ENCODE measurements around the gene ARCN1.
"Not testable (repeated sequence)": the region's sequence is repeated elsewhere in the genome, so short reads cannot be mapped to it uniquely, and the experiment has no call there.

The ARCN1 gene

DNA sequence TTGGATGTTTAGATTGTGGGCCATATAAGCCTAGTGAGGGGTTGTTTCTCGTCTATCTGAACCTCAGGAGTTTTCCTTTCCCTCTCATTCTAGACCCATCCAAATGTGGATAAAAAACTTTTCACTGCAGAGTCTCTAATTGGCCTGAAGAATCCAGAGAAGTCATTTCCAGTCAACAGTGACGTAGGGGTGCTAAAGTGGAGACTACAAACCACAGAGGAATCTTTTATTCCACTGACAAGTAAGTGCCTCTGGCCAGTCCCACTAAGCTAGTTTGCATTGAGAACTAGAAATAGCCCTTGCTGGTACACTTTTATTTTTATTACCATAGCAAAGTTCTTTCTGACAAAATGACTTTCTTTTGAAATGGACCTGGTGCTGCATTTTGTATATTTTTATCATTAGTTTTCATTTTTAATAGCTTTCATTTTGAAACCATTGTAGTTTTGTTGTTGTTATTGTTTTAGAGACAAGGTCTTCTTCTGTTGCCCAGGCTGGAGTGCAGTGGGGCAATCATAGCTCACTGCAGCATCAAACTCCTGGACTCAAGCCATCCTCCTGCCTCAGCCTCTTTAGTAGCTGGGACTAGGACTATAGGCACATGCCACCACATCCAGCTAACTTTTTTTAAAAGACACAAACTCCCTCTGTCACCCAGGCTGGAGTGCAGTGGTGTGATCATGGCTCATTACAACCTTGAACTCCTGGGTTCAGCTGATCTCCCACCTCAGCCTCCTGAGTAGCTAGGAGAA, 20.6 kb downstream of the ARCN1 start:
- Histone ChIP-seq H3K36me3 (ENCODE audit: control insufficient read depth in 1 of 2, insufficient read depth in 2 of 2, low read length in 2 of 2) (peaks cover 51 to 58% of the 10 kb centered on the region in 2 donors), H3K27ac (ENCODE audit: low read length) (peak overlapping the region; percentile 81), H3K4me1 (ENCODE audit: control insufficient read depth in 1 of 2, insufficient read depth in 2 of 2, low read length in 2 of 2) (peaks cover 0 to 22% of the 10 kb centered on the region in 2 donors), H3K4me3 (ENCODE audit: low read depth in 1 of 2, low read length in 2 of 2) (no peak overlapping the region), H3K27me3 (ENCODE audit: low read depth, low read length) (no peaks in the 10 kb centered on the region), H3K9me3 (ENCODE audit: control insufficient read depth in 1 of 2, low read length in 2 of 2) (no peaks in the 10 kb centered on the region)

DNA sequence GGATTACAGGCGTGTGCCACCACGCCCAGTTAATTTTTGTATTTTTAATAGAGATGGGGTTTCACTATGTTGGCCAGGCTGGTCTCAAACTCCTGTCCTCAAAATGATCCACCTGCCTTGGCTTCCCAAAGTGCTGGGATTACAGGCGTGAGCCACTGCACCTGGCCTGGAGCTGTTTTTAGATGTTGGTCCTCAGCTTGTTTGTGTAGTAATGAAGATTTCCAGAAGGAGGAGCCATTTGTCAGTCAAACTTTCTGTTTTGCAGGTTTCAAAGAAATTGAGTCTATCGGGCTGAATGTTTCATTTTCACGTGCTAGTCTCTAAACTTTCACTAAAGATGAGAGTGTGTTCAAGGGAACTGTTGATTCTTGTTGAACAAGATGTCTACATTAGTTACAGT, 22.8 kb downstream of the ARCN1 start:
- Histone ChIP-seq H3K27ac (ENCODE audit: low read length) (peak overlapping the region; percentile 41), H3K4me1 (ENCODE audit: control insufficient read depth in 1 of 2, insufficient read depth in 2 of 2, low read length in 2 of 2) (peaks cover 0 to 22% of the 10 kb centered on the region in 2 donors), H3K36me3 (ENCODE audit: control insufficient read depth in 1 of 2, insufficient read depth in 2 of 2, low read length in 2 of 2) (peaks cover 57 to 60% of the 10 kb centered on the region in 2 donors)
- not testable (repeated sequence) for H3K27me3 ChIP-seq (ENCODE audit: low read depth, low read length); H3K4me3 ChIP-seq (ENCODE audit: low read depth in 1 of 2, low read length in 2 of 2); H3K9me3 ChIP-seq (ENCODE audit: control insufficient read depth in 1 of 2, low read length in 2 of 2)

GRCh38 chr11:118596224-118597146, 24.3 kb downstream of the ARCN1 start:
- Histone ChIP-seq H3K27me3 (ENCODE audit: low read depth, low read length) (no peaks in the 10 kb centered on the region), H3K4me3 (ENCODE audit: low read depth in 1 of 2, low read length in 2 of 2) (no peak overlapping the region), H3K36me3 (ENCODE audit: control insufficient read depth in 1 of 2, insufficient read depth in 2 of 2, low read length in 2 of 2) (peaks cover 56 to 59% of the 10 kb centered on the region in 2 donors), H3K27ac (ENCODE audit: low read length) (no peak overlapping the region), H3K9me3 (ENCODE audit: control insufficient read depth in 1 of 2, low read length in 2 of 2) (no peaks in the 10 kb centered on the region), H3K4me1 (ENCODE audit: control insufficient read depth in 1 of 2, insufficient read depth in 2 of 2, low read length in 2 of 2) (peaks cover 0 to 22% of the 10 kb centered on the region in 2 donors)

GRCh38 chr11:118597556-118597955, 25.3 kb downstream of the ARCN1 start:
- no peak overlapping the region for H3K4me3 ChIP-seq (ENCODE audit: low read depth in 1 of 2, low read length in 2 of 2)
- no peak overlapping the region for H3K27ac ChIP-seq (ENCODE audit: low read length)
- peaks cover 0 to 19% of the 10 kb centered on the region in 2 donors for H3K4me1 ChIP-seq (ENCODE audit: control insufficient read depth in 1 of 2, insufficient read depth in 2 of 2, low read length in 2 of 2)
- H3K27me3 ChIP-seq (ENCODE audit: low read depth, low read length): no peaks in the 10 kb centered on the region
- H3K36me3 ChIP-seq (ENCODE audit: control insufficient read depth in 1 of 2, insufficient read depth in 2 of 2, low read length in 2 of 2): peaks cover 64 to 68% of the 10 kb centered on the region in 2 donors
- H3K9me3 ChIP-seq (ENCODE audit: control insufficient read depth in 1 of 2, low read length in 2 of 2): no peaks in the 10 kb centered on the region

DNA sequence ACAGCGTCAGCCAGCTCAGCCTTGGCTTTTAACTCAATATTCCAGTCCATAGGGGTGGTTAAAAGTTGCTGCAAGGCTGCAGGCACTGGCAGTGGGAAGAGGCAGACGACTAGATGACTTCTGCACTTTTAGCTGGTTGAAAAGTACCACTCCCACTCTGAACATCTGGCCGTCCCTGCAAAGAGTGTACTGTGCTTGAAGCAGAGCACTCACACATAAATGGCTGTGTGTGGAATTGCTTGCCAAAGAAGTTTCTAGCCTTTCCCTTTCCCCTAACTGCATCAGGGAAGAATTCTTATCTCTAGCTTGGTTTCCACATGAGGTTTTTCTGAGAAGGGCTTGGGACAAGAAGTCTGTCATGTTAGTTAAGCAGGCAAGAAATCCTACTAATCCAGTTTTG, 30.1 kb downstream of the ARCN1 start:
- H3K27ac ChIP-seq (ENCODE audit: low read length): no peak overlapping the region
- peaks cover 35 to 50% of the 10 kb centered on the region in 2 donors for H3K36me3 ChIP-seq (ENCODE audit: control insufficient read depth in 1 of 2, insufficient read depth in 2 of 2, low read length in 2 of 2)
- H3K4me1 ChIP-seq (ENCODE audit: control insufficient read depth in 1 of 2, insufficient read depth in 2 of 2, low read length in 2 of 2): peaks cover 20 to 27% of the 10 kb centered on the region in 2 donors

GRCh38 chr11:118603709-118604108, 31.5 kb downstream of the ARCN1 start:
- Histone ChIP-seq H3K27ac (ENCODE audit: low read length) (peak overlapping the region; percentile 62), H3K4me1 (ENCODE audit: control insufficient read depth in 1 of 2, insufficient read depth in 2 of 2, low read length in 2 of 2) (peaks cover 20 to 27% of the 10 kb centered on the region in 2 donors), H3K36me3 (ENCODE audit: control insufficient read depth in 1 of 2, insufficient read depth in 2 of 2, low read length in 2 of 2) (peaks cover 26 to 45% of the 10 kb centered on the region in 2 donors)
- not testable (repeated sequence) for H3K4me3 ChIP-seq (ENCODE audit: low read depth in 1 of 2, low read length in 2 of 2); H3K27me3 ChIP-seq (ENCODE audit: low read depth, low read length); H3K9me3 ChIP-seq (ENCODE audit: control insufficient read depth in 1 of 2, low read length in 2 of 2)

More for the DNA sequence above, 30.1 kb downstream of the ARCN1 start:
- no peaks in the 10 kb centered on the region for H3K9me3 ChIP-seq (ENCODE audit: control insufficient read depth in 1 of 2, low read length in 2 of 2)
- no peaks in the 10 kb centered on the region for H3K27me3 ChIP-seq (ENCODE audit: low read depth, low read length)
- no peak overlapping the region for H3K4me3 ChIP-seq (ENCODE audit: low read depth in 1 of 2, low read length in 2 of 2)

- Histone ChIP-seq H3K9me3 (ENCODE audit: control insufficient read depth in 1 of 2, low read length in 2 of 2) (no peaks in the 10 kb centered on the region), H3K27me3 (ENCODE audit: low read depth, low read length) (no peaks in the 10 kb centered on the region), H3K4me3 (ENCODE audit: low read depth in 1 of 2, low read length in 2 of 2) (no peak overlapping the region), H3K27ac (ENCODE audit: low read length) (peak overlapping the region; percentile 62), H3K36me3 (ENCODE audit: control insufficient read depth in 1 of 2, insufficient read depth in 2 of 2, low read length in 2 of 2) (peaks cover 25 to 40% of the 10 kb centered on the region in 2 donors), H3K4me1 (ENCODE audit: control insufficient read depth in 1 of 2, insufficient read depth in 2 of 2, low read length in 2 of 2) (peaks cover 20 to 30% of the 10 kb centered on the region in 2 donors)
These were observed 32.4 kb downstream of the ARCN1 start for GRCh38 chr11:118604566-118604965.

- peaks cover 20 to 37% of the 10 kb centered on the region in 2 donors for H3K4me1 ChIP-seq (ENCODE audit: control insufficient read depth in 1 of 2, insufficient read depth in 2 of 2, low read length in 2 of 2)
These were observed 33.1 kb downstream of the ARCN1 start for GRCh38 chr11:118605116-118605867.

GRCh38 chr11:118606157-118606843, 34.1 kb downstream of the ARCN1 start:
- peaks cover 12 to 27% of the 10 kb centered on the region in 2 donors for H3K36me3 ChIP-seq (ENCODE audit: control insufficient read depth in 1 of 2, insufficient read depth in 2 of 2, low read length in 2 of 2)
- H3K9me3 ChIP-seq (ENCODE audit: control insufficient read depth in 1 of 2, low read length in 2 of 2): no peaks in the 10 kb centered on the region
- H3K4me3 ChIP-seq (ENCODE audit: low read depth in 1 of 2, low read length in 2 of 2): no peak overlapping the region
- peak overlapping the region; percentile 64 for H3K27ac ChIP-seq (ENCODE audit: low read length)
- no peaks in the 10 kb centered on the region for H3K27me3 ChIP-seq (ENCODE audit: low read depth, low read length)
- peaks cover 20 to 45% of the 10 kb centered on the region in 2 donors for H3K4me1 ChIP-seq (ENCODE audit: control insufficient read depth in 1 of 2, insufficient read depth in 2 of 2, low read length in 2 of 2)

More at GRCh38 chr11:118605116-118605867, 33.1 kb downstream of the ARCN1 start:
- peak overlapping the region; percentile 64 for H3K27ac ChIP-seq (ENCODE audit: low read length)
- no peaks in the 10 kb centered on the region for H3K9me3 ChIP-seq (ENCODE audit: control insufficient read depth in 1 of 2, low read length in 2 of 2)
- H3K4me3 ChIP-seq (ENCODE audit: low read depth in 1 of 2, low read length in 2 of 2): no peak overlapping the region
- no peaks in the 10 kb centered on the region for H3K27me3 ChIP-seq (ENCODE audit: low read depth, low read length)
- H3K36me3 ChIP-seq (ENCODE audit: control insufficient read depth in 1 of 2, insufficient read depth in 2 of 2, low read length in 2 of 2): peaks cover 18 to 32% of the 10 kb centered on the region in 2 donors

- Histone ChIP-seq H3K4me1 (ENCODE audit: control insufficient read depth in 1 of 2, insufficient read depth in 2 of 2, low read length in 2 of 2) (peaks cover 21 to 45% of the 10 kb centered on the region in 2 donors), H3K27ac (ENCODE audit: low read length) (peak overlapping the region; percentile 64), H3K9me3 (ENCODE audit: control insufficient read depth in 1 of 2, low read length in 2 of 2) (no peaks in the 10 kb centered on the region), H3K4me3 (ENCODE audit: low read depth in 1 of 2, low read length in 2 of 2) (no peak overlapping the region), H3K36me3 (ENCODE audit: control insufficient read depth in 1 of 2, insufficient read depth in 2 of 2, low read length in 2 of 2) (peaks cover 7 to 22% of the 10 kb centered on the region in 2 donors), H3K27me3 (ENCODE audit: low read depth, low read length) (no peaks in the 10 kb centered on the region)
These were observed 34.6 kb downstream of the ARCN1 start for GRCh38 chr11:118606844-118607228.

Measured in muscle layer of duodenum (tissue), 2 donors.